GM06990 (cell line): ENCODE results near the gene TRANK1.

Experiments used
- DNase-seq: peaks from one replicate; pipeline ENCODE4 v3.0.0-alpha.2; 2011; ENCODE audit not compliant: insufficient read length; ENCODE audit errors: extremely low read depth
- H3K27me3 ChIP-seq: replicated peaks from 2 replicates; pipeline ENCODE4 v1.6.0; 2011; ENCODE audit warnings: low read length; ENCODE audit not compliant: control insufficient read depth, insufficient read depth
- H3K36me3 ChIP-seq: 2 replicates; pipeline ENCODE4 v1.5.1; 2011; ENCODE audit warnings: low read length; ENCODE audit not compliant: control insufficient read depth, insufficient read depth
- H3K4me3 ChIP-seq: replicated peaks from 2 replicates; pipeline ENCODE4 v1.5.1; 2011; ENCODE audit warnings: low read depth, mild to moderate bottlenecking, control low read depth, low read length
- TF ChIP-seq, protein P1 (sequence below): IDR thresholded peaks from 2 replicates; pipeline ENCODE4 v1.5.1; 2011; ENCODE audit warnings: low read length, control low read depth, mild to moderate bottlenecking, inconsistent platforms; ENCODE audit not compliant: insufficient read depth, poor library complexity, severe bottlenecking

Gene TRANK1

DNA sequence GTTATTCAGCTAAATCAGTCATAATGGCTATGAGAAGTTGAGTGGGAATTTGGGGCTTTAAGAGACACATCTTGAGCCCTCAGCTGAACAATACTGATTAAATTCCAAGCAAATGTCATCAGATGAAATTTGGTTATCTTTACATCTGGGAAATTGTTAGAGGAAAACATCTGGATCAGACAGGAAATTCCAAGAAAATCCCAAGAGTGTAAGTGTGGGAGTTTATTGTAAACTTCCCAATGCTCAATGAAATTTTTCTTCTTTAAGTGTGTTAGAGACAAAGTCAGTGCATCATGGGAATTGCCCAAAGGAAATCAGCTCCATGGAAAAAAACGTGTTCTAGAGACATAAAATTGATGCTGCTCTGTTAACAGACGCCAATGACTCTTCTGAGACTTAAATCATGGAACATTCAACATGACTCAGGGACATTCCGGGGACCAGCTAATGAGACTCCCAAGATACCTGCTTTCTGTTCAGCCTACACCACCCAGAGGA lies 160.7 kb downstream of the TRANK1 start:
- H3K4me3 ChIP-seq, result no peak overlapping the region
- no peaks in the 10 kb centered on the region for H3K27me3 ChIP-seq
- TF ChIP-seq, protein P1, sequence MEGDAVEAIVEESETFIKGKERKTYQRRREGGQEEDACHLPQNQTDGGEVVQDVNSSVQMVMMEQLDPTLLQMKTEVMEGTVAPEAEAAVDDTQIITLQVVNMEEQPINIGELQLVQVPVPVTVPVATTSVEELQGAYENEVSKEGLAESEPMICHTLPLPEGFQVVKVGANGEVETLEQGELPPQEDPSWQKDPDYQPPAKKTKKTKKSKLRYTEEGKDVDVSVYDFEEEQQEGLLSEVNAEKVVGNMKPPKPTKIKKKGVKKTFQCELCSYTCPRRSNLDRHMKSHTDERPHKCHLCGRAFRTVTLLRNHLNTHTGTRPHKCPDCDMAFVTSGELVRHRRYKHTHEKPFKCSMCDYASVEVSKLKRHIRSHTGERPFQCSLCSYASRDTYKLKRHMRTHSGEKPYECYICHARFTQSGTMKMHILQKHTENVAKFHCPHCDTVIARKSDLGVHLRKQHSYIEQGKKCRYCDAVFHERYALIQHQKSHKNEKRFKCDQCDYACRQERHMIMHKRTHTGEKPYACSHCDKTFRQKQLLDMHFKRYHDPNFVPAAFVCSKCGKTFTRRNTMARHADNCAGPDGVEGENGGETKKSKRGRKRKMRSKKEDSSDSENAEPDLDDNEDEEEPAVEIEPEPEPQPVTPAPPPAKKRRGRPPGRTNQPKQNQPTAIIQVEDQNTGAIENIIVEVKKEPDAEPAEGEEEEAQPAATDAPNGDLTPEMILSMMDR, result no peak
- no peaks in the 10 kb centered on the region for H3K36me3 ChIP-seq
- no peak for DNase-seq

DNA sequence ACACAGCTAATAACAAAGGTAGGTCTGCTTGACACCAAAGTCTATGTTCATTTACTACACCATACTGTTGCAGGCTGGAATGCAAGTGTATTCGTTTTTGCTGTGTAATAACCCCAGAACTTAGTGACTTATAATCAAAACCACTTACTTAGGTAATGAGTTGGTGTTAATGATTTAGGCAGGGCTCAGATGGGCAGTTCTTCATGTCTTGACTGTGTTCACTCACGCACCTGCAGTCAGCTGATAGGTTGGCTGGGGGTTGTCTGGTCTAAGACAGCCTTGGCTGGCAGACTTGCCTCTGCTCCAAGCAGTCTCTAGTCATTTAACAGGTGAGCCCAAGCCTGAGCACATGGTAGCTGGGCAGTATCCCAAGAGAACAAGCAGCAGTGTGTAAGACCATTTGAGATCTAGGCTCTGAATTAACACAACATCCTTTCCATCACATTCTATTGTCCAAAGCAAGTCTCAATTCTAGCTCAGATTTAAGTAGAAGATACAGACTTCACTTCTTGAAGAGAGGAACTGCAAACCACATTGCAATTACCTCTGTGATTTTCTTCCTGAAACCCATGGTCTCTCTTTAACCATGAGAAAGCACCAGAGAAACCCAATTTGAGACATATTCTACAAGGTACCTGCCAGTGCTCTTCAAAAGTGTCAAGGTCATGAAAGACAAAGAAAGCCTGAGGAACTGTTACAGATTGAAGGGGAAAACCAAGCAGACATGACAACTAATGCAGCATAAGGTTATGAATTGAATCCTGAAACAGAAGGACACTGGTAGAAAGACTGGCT lies 167.2 kb downstream of the TRANK1 start:
- Histone ChIP-seq H3K27me3 (no peaks in the 10 kb centered on the region; the same call in 1 of the 2 replicates), H3K36me3 (no peaks in the 10 kb centered on the region), H3K4me3 (no peak overlapping the region)
- TF ChIP-seq, protein P1, result no peak
- no peak for DNase-seq
